Measurements from ENCODE around the gene CEND1. TPM values are rescaled to one million over a fixed set of nuclear protein-coding genes. Genes with fewer than 3 reads are reported as not detected.

CEND1 gene
- total and polyA plus RNA-seq, 2 of the 13 experiments (the other 11 are each of a cell fraction or from before 2014, with no cell fraction given), result not detected

DNA sequence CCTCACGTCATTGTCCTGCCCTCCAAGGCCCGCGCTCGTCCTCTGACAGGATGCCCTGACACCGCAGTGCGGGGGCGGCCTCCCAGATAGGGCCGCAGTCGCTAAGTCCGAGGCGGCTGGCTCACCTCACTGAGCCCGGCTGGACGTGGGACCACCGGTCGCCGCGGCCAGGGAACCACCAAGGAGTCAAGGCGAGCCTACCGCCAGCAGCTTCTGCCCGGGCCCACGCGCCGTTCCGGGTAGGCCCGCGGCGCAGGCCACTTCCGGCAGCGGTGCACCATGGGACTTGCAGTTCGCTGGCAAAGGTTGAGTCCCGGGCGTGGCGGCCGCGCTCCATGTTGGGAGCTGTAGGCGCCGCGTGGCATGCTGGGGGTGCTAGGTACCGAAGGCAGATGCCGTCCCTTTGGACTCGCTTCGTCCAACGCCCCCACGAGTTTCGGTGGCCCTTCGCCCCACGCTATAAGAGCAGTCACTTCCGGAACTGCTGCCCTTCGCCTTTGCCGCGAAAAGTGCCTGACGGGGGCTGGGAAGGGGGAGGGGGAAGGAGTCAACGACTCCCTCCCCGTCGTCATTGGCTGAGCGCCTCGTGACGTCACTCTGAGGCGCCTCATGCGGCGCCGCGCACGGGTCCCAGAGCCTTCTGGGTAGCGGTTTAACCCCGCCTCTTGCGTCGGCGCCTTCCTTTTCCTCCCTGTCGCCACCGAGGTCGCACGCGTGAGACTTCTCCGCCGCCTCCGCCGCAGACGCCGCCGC is 19.6 kb upstream of the CEND1 start, which contains the start of gene RPLP2 (continued):
- TF ChIP-seq, protein P1, sequence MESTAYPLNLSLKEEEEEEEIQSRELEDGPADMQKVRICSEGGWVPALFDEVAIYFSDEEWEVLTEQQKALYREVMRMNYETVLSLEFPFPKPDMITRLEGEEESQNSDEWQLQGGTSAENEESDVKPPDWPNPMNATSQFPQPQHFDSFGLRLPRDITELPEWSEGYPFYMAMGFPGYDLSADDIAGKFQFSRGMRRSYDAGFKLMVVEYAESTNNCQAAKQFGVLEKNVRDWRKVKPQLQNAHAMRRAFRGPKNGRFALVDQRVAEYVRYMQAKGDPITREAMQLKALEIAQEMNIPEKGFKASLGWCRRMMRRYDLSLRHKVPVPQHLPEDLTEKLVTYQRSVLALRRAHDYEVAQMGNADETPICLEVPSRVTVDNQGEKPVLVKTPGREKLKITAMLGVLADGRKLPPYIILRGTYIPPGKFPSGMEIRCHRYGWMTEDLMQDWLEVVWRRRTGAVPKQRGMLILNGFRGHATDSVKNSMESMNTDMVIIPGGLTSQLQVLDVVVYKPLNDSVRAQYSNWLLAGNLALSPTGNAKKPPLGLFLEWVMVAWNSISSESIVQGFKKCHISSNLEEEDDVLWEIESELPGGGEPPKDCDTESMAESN (CRISPR knock-in tag; conservative IDR thresholded peaks at IDR 0.05), result peak; percentile 88
- TF ChIP-seq SNAI1 (CRISPR knock-in tag; IDR thresholded peaks at IDR 0.05; ENCODE audit: borderline replicate concordance), result peak; percentile 18; the same call in 1 of the 2 replicates
- no peak; the same call in 1 of the 2 replicates for TF ChIP-seq MEIS2 (CRISPR knock-in tag; IDR thresholded peaks at IDR 0.05)
- TF ChIP-seq, protein P2, sequence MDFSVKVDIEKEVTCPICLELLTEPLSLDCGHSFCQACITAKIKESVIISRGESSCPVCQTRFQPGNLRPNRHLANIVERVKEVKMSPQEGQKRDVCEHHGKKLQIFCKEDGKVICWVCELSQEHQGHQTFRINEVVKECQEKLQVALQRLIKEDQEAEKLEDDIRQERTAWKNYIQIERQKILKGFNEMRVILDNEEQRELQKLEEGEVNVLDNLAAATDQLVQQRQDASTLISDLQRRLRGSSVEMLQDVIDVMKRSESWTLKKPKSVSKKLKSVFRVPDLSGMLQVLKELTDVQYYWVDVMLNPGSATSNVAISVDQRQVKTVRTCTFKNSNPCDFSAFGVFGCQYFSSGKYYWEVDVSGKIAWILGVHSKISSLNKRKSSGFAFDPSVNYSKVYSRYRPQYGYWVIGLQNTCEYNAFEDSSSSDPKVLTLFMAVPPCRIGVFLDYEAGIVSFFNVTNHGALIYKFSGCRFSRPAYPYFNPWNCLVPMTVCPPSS (IDR thresholded peaks at IDR 0.05), result no peak
- no peak for TF ChIP-seq BRCA1 (CRISPR knock-in tag; IDR thresholded peaks at IDR 0.05)
- TF ChIP-seq, protein P3, sequence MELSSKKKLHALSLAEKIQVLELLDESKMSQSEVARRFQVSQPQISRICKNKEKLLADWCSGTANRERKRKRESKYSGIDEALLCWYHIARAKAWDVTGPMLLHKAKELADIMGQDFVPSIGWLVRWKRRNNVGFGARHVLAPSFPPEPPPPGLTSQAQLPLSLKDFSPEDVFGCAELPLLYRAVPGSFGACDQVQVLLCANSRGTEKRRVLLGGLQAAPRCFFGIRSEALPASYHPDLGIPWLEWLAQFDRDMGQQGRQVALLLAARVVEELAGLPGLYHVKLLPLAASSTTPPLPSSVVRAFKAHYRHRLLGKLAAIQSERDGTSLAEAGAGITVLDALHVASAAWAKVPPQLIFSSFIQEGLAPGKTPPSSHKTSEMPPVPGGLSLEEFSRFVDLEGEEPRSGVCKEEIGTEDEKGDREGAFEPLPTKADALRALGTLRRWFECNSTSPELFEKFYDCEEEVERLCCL (CRISPR knock-in tag; IDR thresholded peaks at IDR 0.05; ENCODE audit: borderline replicate concordance), result no peak
- peak; percentile 64 for TF ChIP-seq HNRNPLL (IDR thresholded peaks at IDR 0.05; ENCODE audit: low read depth, low read length, poor library complexity, severe bottlenecking)
- TF ChIP-seq, protein P4, sequence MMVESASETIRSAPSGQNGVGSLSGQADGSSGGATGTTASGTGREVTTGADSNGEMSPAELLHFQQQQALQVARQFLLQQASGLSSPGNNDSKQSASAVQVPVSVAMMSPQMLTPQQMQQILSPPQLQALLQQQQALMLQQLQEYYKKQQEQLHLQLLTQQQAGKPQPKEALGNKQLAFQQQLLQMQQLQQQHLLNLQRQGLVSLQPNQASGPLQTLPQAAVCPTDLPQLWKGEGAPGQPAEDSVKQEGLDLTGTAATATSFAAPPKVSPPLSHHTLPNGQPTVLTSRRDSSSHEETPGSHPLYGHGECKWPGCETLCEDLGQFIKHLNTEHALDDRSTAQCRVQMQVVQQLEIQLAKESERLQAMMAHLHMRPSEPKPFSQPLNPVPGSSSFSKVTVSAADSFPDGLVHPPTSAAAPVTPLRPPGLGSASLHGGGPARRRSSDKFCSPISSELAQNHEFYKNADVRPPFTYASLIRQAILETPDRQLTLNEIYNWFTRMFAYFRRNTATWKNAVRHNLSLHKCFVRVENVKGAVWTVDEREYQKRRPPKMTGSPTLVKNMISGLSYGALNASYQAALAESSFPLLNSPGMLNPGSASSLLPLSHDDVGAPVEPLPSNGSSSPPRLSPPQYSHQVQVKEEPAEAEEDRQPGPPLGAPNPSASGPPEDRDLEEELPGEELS (CRISPR knock-in tag; IDR thresholded peaks at IDR 0.05), result no peak
- TF ChIP-seq, protein P5, sequence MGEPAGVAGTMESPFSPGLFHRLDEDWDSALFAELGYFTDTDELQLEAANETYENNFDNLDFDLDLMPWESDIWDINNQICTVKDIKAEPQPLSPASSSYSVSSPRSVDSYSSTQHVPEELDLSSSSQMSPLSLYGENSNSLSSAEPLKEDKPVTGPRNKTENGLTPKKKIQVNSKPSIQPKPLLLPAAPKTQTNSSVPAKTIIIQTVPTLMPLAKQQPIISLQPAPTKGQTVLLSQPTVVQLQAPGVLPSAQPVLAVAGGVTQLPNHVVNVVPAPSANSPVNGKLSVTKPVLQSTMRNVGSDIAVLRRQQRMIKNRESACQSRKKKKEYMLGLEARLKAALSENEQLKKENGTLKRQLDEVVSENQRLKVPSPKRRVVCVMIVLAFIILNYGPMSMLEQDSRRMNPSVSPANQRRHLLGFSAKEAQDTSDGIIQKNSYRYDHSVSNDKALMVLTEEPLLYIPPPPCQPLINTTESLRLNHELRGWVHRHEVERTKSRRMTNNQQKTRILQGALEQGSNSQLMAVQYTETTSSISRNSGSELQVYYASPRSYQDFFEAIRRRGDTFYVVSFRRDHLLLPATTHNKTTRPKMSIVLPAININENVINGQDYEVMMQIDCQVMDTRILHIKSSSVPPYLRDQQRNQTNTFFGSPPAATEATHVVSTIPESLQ (CRISPR knock-in tag; conservative IDR thresholded peaks at IDR 0.05), result 0 out of 2 replicates have a peak, but pooled peaks have one; percentile 61
- TF ChIP-seq, protein P6, sequence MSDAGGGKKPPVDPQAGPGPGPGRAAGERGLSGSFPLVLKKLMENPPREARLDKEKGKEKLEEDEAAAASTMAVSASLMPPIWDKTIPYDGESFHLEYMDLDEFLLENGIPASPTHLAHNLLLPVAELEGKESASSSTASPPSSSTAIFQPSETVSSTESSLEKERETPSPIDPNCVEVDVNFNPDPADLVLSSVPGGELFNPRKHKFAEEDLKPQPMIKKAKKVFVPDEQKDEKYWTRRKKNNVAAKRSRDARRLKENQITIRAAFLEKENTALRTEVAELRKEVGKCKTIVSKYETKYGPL (CRISPR knock-in tag; IDR thresholded peaks at IDR 0.05), result no peak
- no peak for TF ChIP-seq EZH2 (conservative IDR thresholded peaks at IDR 0.05; ENCODE audit: low read depth, low read length)
- TF ChIP-seq ZBTB42 (CRISPR knock-in tag; IDR thresholded peaks at IDR 0.05), result peak; percentile 87; the same call in 1 of the 2 replicates
- TF ChIP-seq, protein P7, sequence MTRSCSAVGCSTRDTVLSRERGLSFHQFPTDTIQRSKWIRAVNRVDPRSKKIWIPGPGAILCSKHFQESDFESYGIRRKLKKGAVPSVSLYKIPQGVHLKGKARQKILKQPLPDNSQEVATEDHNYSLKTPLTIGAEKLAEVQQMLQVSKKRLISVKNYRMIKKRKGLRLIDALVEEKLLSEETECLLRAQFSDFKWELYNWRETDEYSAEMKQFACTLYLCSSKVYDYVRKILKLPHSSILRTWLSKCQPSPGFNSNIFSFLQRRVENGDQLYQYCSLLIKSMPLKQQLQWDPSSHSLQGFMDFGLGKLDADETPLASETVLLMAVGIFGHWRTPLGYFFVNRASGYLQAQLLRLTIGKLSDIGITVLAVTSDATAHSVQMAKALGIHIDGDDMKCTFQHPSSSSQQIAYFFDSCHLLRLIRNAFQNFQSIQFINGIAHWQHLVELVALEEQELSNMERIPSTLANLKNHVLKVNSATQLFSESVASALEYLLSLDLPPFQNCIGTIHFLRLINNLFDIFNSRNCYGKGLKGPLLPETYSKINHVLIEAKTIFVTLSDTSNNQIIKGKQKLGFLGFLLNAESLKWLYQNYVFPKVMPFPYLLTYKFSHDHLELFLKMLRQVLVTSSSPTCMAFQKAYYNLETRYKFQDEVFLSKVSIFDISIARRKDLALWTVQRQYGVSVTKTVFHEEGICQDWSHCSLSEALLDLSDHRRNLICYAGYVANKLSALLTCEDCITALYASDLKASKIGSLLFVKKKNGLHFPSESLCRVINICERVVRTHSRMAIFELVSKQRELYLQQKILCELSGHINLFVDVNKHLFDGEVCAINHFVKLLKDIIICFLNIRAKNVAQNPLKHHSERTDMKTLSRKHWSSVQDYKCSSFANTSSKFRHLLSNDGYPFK (CRISPR knock-in tag; IDR thresholded peaks at IDR 0.05; ENCODE audit: borderline replicate concordance), result peak; percentile 96
- TF ChIP-seq ZNF383 (CRISPR knock-in tag; IDR thresholded peaks at IDR 0.05; ENCODE audit: borderline replicate concordance), result peak; percentile 86; the same call in 1 of the 2 replicates
- TF ChIP-seq CENPT (CRISPR knock-in tag; IDR thresholded peaks at IDR 0.05; ENCODE audit: low read depth), result peak; percentile 74

Data from HepG2 (cell line).